Left ventricle myocardium inferior (tissue), 1 donor: ENCODE measurements around the gene FAM186B. TPM values are rescaled to one million over a fixed set of nuclear protein-coding genes. Genes with fewer than 3 reads are reported as not detected.

Source experiments
- DNase-seq: peaks from one replicate; pipeline ENCODE4 v3.0.0-alpha.2; 2020
- H3K27ac ChIP-seq: fragments of 200-600 bp; replicated peaks from 2 replicates; pipeline ENCODE4 v1.8.0; 2021
- H3K27me3 ChIP-seq: fragments of 200-600 bp; 2 replicates; pipeline ENCODE4 v1.8.0; 2021; ENCODE audit warnings: low read depth
- H3K36me3 ChIP-seq: fragments of 200-600 bp; 2 replicates; pipeline ENCODE4 v1.8.0; 2021
- H3K4me1 ChIP-seq: fragments of 200-600 bp; 2 replicates; pipeline ENCODE4 v1.8.0; 2021
- H3K4me3 ChIP-seq: fragments of 200-600 bp; 2 replicates; pipeline ENCODE4 v1.8.0; 2021; ENCODE audit warnings: mild to moderate bottlenecking, moderate library complexity
- H3K9me3 ChIP-seq: fragments of 200-600 bp; replicated peaks from 2 replicates; pipeline ENCODE4 v1.8.0; 2021
- CTCF ChIP-seq: fragments of 200-600 bp; IDR thresholded peaks from 2 replicates; pipeline ENCODE4 v1.8.0; 2021; ENCODE audit warnings: antibody characterized with exemption, mild to moderate bottlenecking, borderline replicate concordance
- intact Hi-C: fragments of 100-400 bp; cut with micrococcal nuclease; formaldehyde crosslinking; loops from one replicate; pipeline ENCODE4 v1.11.0; 2022
- total RNA-seq: library from RNA; stranded (reverse); fragmentation: NEBNext Ultra II Directional; extraction: Animal tissue kit (Norgen Biotek cat#: 25700); gene quantifications from one replicate; pipeline ENCODE4 v1.2.1, GENCODE V29; 2021
- donor health status: DM: no; HTN: yes; CAD: no; lungs with severe emphysema.

FAM186B gene
- total RNA-seq, 1 donor from 2014 or later, result 0.33 TPM

GRCh38 chr12:49567611-49568441, 37.6 kb downstream of the FAM186B start, which contains the start of gene MCRS1:
Gene MCRS1, minus strand, starts transcription at chr12:49568142. Its CDS starts 1,411 bp downstream, at chr12:49566731.
- Histone ChIP-seq H3K9me3 (no peaks in the 10 kb centered on the region), H3K36me3 (peaks cover 30% of the 10 kb centered on the region), H3K27ac (peak within 1 kb of the TSS; percentile 97), H3K4me3 (peak within 1 kb of the TSS; percentile 92), H3K27me3 (no peaks in the 10 kb centered on the region), H3K4me1 (peaks cover 77% of the 10 kb centered on the region)
- intact Hi-C loops, result no loop called here
- DNase-seq, result peak; percentile 86
- no peak for TF ChIP-seq CTCF

GRCh38 chr12:49567302-49567610, 38.2 kb downstream of the FAM186B start:
- Histone ChIP-seq H3K27me3 (no peaks in the 10 kb centered on the region), H3K9me3 (no peaks in the 10 kb centered on the region), H3K27ac (peak overlapping the region; percentile 97), H3K4me3 (peak overlapping the region; percentile 92), H3K4me1 (peaks cover 79% of the 10 kb centered on the region), H3K36me3 (peaks cover 36% of the 10 kb centered on the region)
- DNase-seq, result no peak
- intact Hi-C loops, result no loop called here
- TF ChIP-seq CTCF, result no peak

GRCh38 chr12:49566361-49566760, 39.1 kb downstream of the FAM186B start:
- DNase-seq, result no peak
- intact Hi-C loops, result no loop called here
- Histone ChIP-seq H3K36me3 (peaks cover 45% of the 10 kb centered on the region), H3K27ac (peak overlapping the region; percentile 97), H3K4me3 (peak overlapping the region; percentile 92), H3K4me1 (peaks cover 79% of the 10 kb centered on the region), H3K9me3 (no peaks in the 10 kb centered on the region), H3K27me3 (no peaks in the 10 kb centered on the region)
- TF ChIP-seq CTCF, result no peak

GRCh38 chr12:49565406-49566265, 39.8 kb downstream of the FAM186B start:
- no peak for TF ChIP-seq CTCF
- H3K4me1 ChIP-seq, result peaks cover 75% of the 10 kb centered on the region
- DNase-seq, result no peak
- peak overlapping the region; percentile 97 for H3K27ac ChIP-seq
- H3K27me3 ChIP-seq, result no peaks in the 10 kb centered on the region
- H3K9me3 ChIP-seq, result no peaks in the 10 kb centered on the region
- intact Hi-C loops, result no loop called here
- peaks cover 52% of the 10 kb centered on the region for H3K36me3 ChIP-seq
- H3K4me3 ChIP-seq, result peak overlapping the region; percentile 92

GRCh38 chr12:49564686-49565405, 40.6 kb downstream of the FAM186B start:
- H3K27me3 ChIP-seq, result no peaks in the 10 kb centered on the region
- DNase-seq, result peak; percentile 49
- H3K27ac ChIP-seq, result peak overlapping the region; percentile 97
- intact Hi-C loops, result no loop called here
- peak; percentile 10 for TF ChIP-seq CTCF
- peaks cover 60% of the 10 kb centered on the region for H3K36me3 ChIP-seq
- peaks cover 70% of the 10 kb centered on the region for H3K4me1 ChIP-seq
- H3K9me3 ChIP-seq, result no peaks in the 10 kb centered on the region
- H3K4me3 ChIP-seq, result peak overlapping the region; percentile 92
